Mesenchymal stem cell (in vitro differentiated cells and primary cell): ENCODE results near the gene FAM8A1.
A peak's percentile ranks its signal among the peaks of the same experiment; 100 is the strongest.

ENCODE experiments used
- DNase-seq: peaks from one replicate; pipeline ENCODE4 v3.0.0-alpha.2; 2013
- H2AFZ ChIP-seq: one replicate; pipeline ENCODE4 v1.6.1; 2013; ENCODE audit warnings: low read depth, mild to moderate bottlenecking, control low read depth, inconsistent platforms, low read length, moderate library complexity
- H2AK5ac ChIP-seq: 2 replicates; pipeline ENCODE4 v1.6.1; 2013; ENCODE audit warnings: low read length, moderate library complexity, mild to moderate bottlenecking, inconsistent platforms; ENCODE audit not compliant: severe bottlenecking
- H2BK120ac ChIP-seq: one replicate; pipeline ENCODE4 v1.6.1; 2013; ENCODE audit warnings: low read depth, mild to moderate bottlenecking, inconsistent platforms, low read length, moderate library complexity
- H2BK12ac ChIP-seq, 2 experiments: one replicate each; pipeline ENCODE4 v1.6.1; 2013; ENCODE audit warnings: inconsistent platforms in 2 of 2, low read length in 2 of 2, mild to moderate bottlenecking in 2 of 2, moderate library complexity in 2 of 2, control low read depth in 1 of 2
- H2BK15ac ChIP-seq: one replicate; pipeline ENCODE4 v1.6.1; 2013; ENCODE audit warnings: mild to moderate bottlenecking, low read depth, inconsistent platforms; ENCODE audit not compliant: poor library complexity, severe bottlenecking
- H2BK5ac ChIP-seq: 2 replicates; pipeline ENCODE4 v1.6.1; 2013; ENCODE audit warnings: low read depth, mild to moderate bottlenecking, low read length, control low read depth, inconsistent platforms; ENCODE audit not compliant: poor library complexity, severe bottlenecking
- H3K14ac ChIP-seq, 2 experiments: one replicate each; pipeline ENCODE4 v1.6.1; 2013; ENCODE audit warnings: inconsistent platforms in 2 of 2, low read length in 2 of 2, control low read depth in 1 of 2, mild to moderate bottlenecking in 1 of 2, moderate library complexity in 1 of 2
- H3K18ac ChIP-seq, 2 experiments: one replicate each; pipeline ENCODE4 v1.6.1; 2013; ENCODE audit warnings: inconsistent platforms in 2 of 2, low read length in 2 of 2, control low read depth in 1 of 2, low read depth in 1 of 2, mild to moderate bottlenecking in 1 of 2
- H3K23ac ChIP-seq, 2 experiments: one replicate each; pipeline ENCODE4 v1.6.1; 2013; ENCODE audit warnings: inconsistent platforms in 2 of 2, low read length in 2 of 2, mild to moderate bottlenecking in 2 of 2, moderate library complexity in 2 of 2, control low read depth in 1 of 2
- H3K27ac ChIP-seq: 2 replicates; pipeline ENCODE4 v1.5.1; 2013; ENCODE audit warnings: mild to moderate bottlenecking, moderate library complexity, low read length, control low read depth, inconsistent platforms; ENCODE audit not compliant: poor library complexity, severe bottlenecking
- H3K27me3 ChIP-seq, 2 experiments: 2 replicates each; pipeline versions ENCODE4 v1.6.1 to v1.7.0; 2013; ENCODE audit warnings: low read length in 2 of 2, mild to moderate bottlenecking in 2 of 2, moderate library complexity in 2 of 2, control low read depth in 1 of 2, inconsistent platforms in 1 of 2; ENCODE audit not compliant: control insufficient read depth in 1 of 2, insufficient read depth in 1 of 2
- H3K36me3 ChIP-seq, 2 experiments: 2 replicates each; pipeline versions ENCODE4 v1.6.1 to v1.7.0; 2013; ENCODE audit warnings: low read length in 2 of 2, control low read depth in 1 of 2, inconsistent platforms in 1 of 2, low read depth in 1 of 2, mild to moderate bottlenecking in 1 of 2; ENCODE audit not compliant: insufficient read depth in 2 of 2, control insufficient read depth in 1 of 2
- H3K4ac ChIP-seq, 2 experiments: one replicate each; pipeline ENCODE4 v1.6.1; 2013; ENCODE audit warnings: inconsistent platforms in 2 of 2, low read length in 2 of 2, mild to moderate bottlenecking in 2 of 2, moderate library complexity in 2 of 2, control low read depth in 1 of 2, low read depth in 1 of 2
- H3K4me1 ChIP-seq: 2 replicates; pipeline ENCODE4 v1.6.1; 2013; ENCODE audit warnings: low read depth, low read length, control low read depth; ENCODE audit not compliant: control insufficient read depth, insufficient read depth
- H3K4me2 ChIP-seq: 2 replicates; pipeline ENCODE4 v1.6.1; 2013; ENCODE audit warnings: low read length, mild to moderate bottlenecking, inconsistent platforms; ENCODE audit not compliant: poor library complexity, severe bottlenecking
- H3K4me3 ChIP-seq, 2 experiments: 2 replicates each; pipeline versions ENCODE4 v1.5.1 to v1.7.0; 2013; ENCODE audit warnings: low read length in 2 of 2, mild to moderate bottlenecking in 2 of 2, control low read depth in 1 of 2, low read depth in 1 of 2; ENCODE audit not compliant: insufficient read depth in 1 of 2
- H3K79me1 ChIP-seq: replicated peaks from 2 replicates; pipeline ENCODE4 v1.6.1; 2013; ENCODE audit warnings: mild to moderate bottlenecking, control low read depth, low read length, inconsistent platforms; ENCODE audit not compliant: poor library complexity, severe bottlenecking
- H3K9ac ChIP-seq: 2 replicates; pipeline ENCODE4 v1.7.0; 2013; ENCODE audit warnings: mild to moderate bottlenecking, low read length, moderate library complexity
- H3K9me3 ChIP-seq: 2 replicates; pipeline ENCODE4 v1.7.0; 2013; ENCODE audit warnings: mild to moderate bottlenecking, low read length; ENCODE audit not compliant: control insufficient read depth
- H4K8ac ChIP-seq: one replicate; pipeline ENCODE4 v1.6.1; 2013; ENCODE audit warnings: inconsistent platforms, mild to moderate bottlenecking, low read length, moderate library complexity
- H4K91ac ChIP-seq: one replicate; pipeline ENCODE4 v1.6.1; 2013; ENCODE audit warnings: mild to moderate bottlenecking, low read length, inconsistent platforms
- WGBS: methylation state at CpG from one replicate; pipeline ENCODE4 v1.1.7; 2013; ENCODE audit warnings: mixed read lengths; 5-methylcytosine and 5-hydroxymethylcytosine counted together

FAM8A1 gene

DNA sequence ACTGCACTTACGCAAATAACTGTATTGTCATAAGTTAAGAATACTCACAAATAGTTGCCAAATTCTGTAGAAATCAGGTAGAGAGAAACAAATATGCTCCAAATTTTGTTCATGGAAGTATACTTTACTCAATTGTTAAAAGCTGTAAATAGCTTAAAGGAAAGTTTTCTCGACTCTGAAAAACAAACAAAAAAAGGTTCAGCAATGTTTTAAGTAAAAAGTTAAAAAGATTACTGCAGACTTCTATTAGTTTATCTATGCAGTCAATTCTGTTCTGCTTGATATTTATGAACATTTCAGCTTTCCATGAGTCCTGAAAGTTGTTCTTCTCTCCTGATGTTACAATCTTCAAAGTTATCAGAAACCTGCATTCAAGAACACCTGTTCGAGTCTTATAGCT, 37.5 kb upstream of the FAM8A1 start:
- Histone ChIP-seq H3K18ac (no peak overlapping the region), H3K4me3 (no peak overlapping the region), H3K4me1 (no peaks in the 10 kb centered on the region), H2BK12ac (no peak overlapping the region), H2BK5ac (no peak overlapping the region), H3K23ac (no peak overlapping the region), H3K9ac (no peak overlapping the region), H4K8ac (no peak overlapping the region), H3K27ac (no peak overlapping the region), H2BK15ac (no peak overlapping the region), H3K14ac (no peak overlapping the region), H3K36me3 (peaks cover 0 to 4% of the 10 kb centered on the region in 2 experiments), H3K27me3 (no peaks in the 10 kb centered on the region), H3K9me3 (peaks cover 12% of the 10 kb centered on the region), H2AK5ac (no peak overlapping the region), H3K4ac (no peak overlapping the region), H3K4me2 (no peak overlapping the region), H3K79me1 (no peaks in the 10 kb centered on the region), H2AFZ (no peak overlapping the region), H2BK120ac (no peak overlapping the region), H4K91ac (no peak overlapping the region)
- DNase-seq, result no peak
- 100% methylated on average over 1 of the region's 3 CpGs for WGBS

DNA sequence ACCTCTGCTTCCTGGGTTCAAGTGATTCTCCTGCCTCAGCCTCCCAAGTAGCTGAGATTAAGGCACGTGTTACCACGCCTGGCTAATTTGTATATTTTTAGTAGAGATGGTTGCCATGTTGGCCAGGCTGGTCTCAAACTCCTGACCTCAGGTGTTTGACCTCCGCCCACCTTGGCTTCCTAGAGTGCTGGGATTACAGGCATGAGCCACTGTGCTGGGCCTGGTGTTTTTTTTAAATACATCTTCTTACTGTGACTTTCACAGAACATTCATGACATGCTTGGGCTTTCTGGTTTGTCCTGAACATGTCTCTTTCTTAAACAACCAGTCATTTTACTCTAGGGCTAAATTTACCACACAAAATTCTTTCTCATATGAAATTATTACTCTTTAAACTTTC, 34.7 kb upstream of the FAM8A1 start:
- Histone ChIP-seq H2BK12ac (no peak overlapping the region), H3K4me1 (no peaks in the 10 kb centered on the region), H2AK5ac (no peak overlapping the region), H3K18ac (no peak overlapping the region), H2BK120ac (no peak overlapping the region), H2AFZ (no peak overlapping the region), H3K9ac (no peak overlapping the region), H3K4ac (no peak overlapping the region), H4K8ac (no peak overlapping the region), H3K4me2 (no peak overlapping the region), H3K23ac (no peak overlapping the region), H2BK5ac (no peak overlapping the region), H2BK15ac (no peak overlapping the region), H3K79me1 (no peaks in the 10 kb centered on the region), H3K14ac (no peak overlapping the region), H4K91ac (no peak overlapping the region), H3K9me3 (peaks cover 12% of the 10 kb centered on the region), H3K27me3 (no peaks in the 10 kb centered on the region), H3K4me3 (no peak overlapping the region), H3K36me3 (no peaks in the 10 kb centered on the region), H3K27ac (no peak overlapping the region)
- 68% methylated on average over 3 of the region's 3 CpGs for WGBS
- no peak for DNase-seq

DNA sequence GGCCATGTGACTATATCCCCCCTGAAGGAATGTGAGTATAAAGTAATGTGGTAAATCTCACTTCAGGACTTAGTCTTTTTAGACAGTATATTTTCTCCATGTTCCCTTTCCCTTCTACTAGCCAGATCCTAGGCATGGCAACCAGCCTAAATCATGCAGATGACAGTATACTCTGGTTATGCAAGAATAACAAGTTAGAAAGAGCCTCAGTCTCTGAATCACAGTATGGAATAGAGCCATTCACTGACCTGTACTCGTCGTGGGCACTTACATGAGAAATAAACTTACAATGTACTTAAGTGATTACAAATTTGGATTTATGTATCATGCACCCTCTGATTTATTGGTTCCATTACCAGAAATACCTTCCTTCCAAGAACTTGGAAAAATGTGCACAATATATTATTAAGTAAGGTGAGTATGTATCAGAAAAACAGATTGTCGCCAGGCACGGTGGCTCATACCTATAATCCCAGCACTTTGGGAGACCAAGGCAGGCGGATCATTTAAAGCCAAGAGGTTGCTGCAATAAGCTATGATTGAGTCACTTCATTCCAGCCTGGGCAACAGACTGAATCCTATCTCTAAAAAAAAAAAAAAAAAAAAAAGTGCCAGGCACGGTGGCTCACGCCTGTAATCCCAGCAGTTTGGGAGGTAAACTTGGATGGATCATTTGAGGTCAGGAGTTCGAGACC, 25.1 kb upstream of the FAM8A1 start:
- no peak overlapping the region for H2AFZ ChIP-seq
- H3K14ac ChIP-seq, result no peak overlapping the region
- H3K4me1 ChIP-seq, result no peaks in the 10 kb centered on the region
- no peak overlapping the region for H2BK120ac ChIP-seq
- WGBS, result 91% methylated on average over 6 of the region's 8 CpGs
- H4K8ac ChIP-seq, result no peak overlapping the region
- H4K91ac ChIP-seq, result no peak overlapping the region
- peak overlapping the region; percentile 43 for H3K9ac ChIP-seq
- H3K27ac ChIP-seq, result no peak overlapping the region
- H3K27me3 ChIP-seq, result peaks cover 0 to 10% of the 10 kb centered on the region in 2 experiments
- H2BK15ac ChIP-seq, result no peak overlapping the region
- peaks cover 4% of the 10 kb centered on the region for H3K9me3 ChIP-seq
- no peak overlapping the region for H2BK5ac ChIP-seq
- H3K36me3 ChIP-seq, result no peaks in the 10 kb centered on the region
- no peak overlapping the region for H2BK12ac ChIP-seq
- no peak overlapping the region for H2AK5ac ChIP-seq
- H3K4ac ChIP-seq, result no peak overlapping the region
- no peak overlapping the region for H3K4me2 ChIP-seq
- no peaks in the 10 kb centered on the region for H3K79me1 ChIP-seq
- peak; percentile 45 for DNase-seq
- H3K4me3 ChIP-seq, result no peak overlapping the region
- no peak overlapping the region for H3K23ac ChIP-seq
- H3K18ac ChIP-seq, result no peak overlapping the region

DNA sequence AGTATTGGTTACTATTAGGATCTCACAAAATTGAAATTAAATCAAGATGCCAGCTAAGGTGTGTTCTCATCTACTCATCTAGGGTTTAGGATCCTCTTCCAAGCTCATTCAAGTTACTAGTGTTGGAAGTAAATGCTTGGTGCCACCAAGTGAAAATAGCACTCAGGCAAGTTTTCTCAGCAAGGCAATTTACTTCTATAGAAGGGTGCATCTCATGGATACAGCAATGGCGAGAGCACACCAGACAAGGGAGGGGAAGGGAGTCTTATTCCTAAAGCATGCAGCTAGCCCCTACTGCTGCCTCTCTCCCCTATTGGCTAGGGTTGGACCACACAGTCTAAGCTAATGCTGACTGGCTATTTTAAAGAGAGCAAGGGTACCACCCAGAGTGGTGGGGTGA, 23.0 kb upstream of the FAM8A1 start:
- H3K79me1 ChIP-seq, result no peaks in the 10 kb centered on the region
- H2BK15ac ChIP-seq, result no peak overlapping the region
- H3K18ac ChIP-seq, result no peak overlapping the region
- no peak overlapping the region for H3K27ac ChIP-seq
- no peak overlapping the region for H4K8ac ChIP-seq
- no peak overlapping the region for H4K91ac ChIP-seq
- no peak for DNase-seq
- WGBS, result 70% methylated on average over 1 of the region's 1 CpG
- no peak overlapping the region for H2AK5ac ChIP-seq
- no peak overlapping the region for H3K4me3 ChIP-seq
- no peak overlapping the region for H2AFZ ChIP-seq
- no peaks in the 10 kb centered on the region for H3K4me1 ChIP-seq
- no peak overlapping the region for H2BK12ac ChIP-seq
- no peak overlapping the region for H3K23ac ChIP-seq
- no peaks in the 10 kb centered on the region for H3K36me3 ChIP-seq
- H2BK120ac ChIP-seq, result no peak overlapping the region
- H3K4ac ChIP-seq, result no peak overlapping the region
- H3K9ac ChIP-seq, result no peak overlapping the region
- H3K27me3 ChIP-seq, result peaks cover 0 to 10% of the 10 kb centered on the region in 2 experiments
- H3K4me2 ChIP-seq, result no peak overlapping the region
- no peak overlapping the region for H3K14ac ChIP-seq
- peaks cover 4% of the 10 kb centered on the region for H3K9me3 ChIP-seq
- H2BK5ac ChIP-seq, result no peak overlapping the region
